GM23338 (cell line): Measurements from ENCODE around the gene FMNL1.

Experiments used
- POLR2AphosphoS5 ChIP-seq: IDR thresholded peaks from 2 replicates; pipeline ENCODE4 v1.6.1; 2016; ENCODE audit warnings: antibody characterized with exemption, low read depth
- TF ChIP-seq, protein P1 (sequence below), 2 experiments: fragments of 200-600 bp in 1 of 2; sonication (generic) in 1 of 2; conservative IDR thresholded peaks; 2 replicates each; pipeline versions ENCODE4 v1.5.1 to v1.6.1; 2016 to 2017; ENCODE audit warnings: antibody characterized with exemption in 2 of 2, low read depth in 2 of 2, mild to moderate bottlenecking in 2 of 2, moderate library complexity in 1 of 2

DNA sequence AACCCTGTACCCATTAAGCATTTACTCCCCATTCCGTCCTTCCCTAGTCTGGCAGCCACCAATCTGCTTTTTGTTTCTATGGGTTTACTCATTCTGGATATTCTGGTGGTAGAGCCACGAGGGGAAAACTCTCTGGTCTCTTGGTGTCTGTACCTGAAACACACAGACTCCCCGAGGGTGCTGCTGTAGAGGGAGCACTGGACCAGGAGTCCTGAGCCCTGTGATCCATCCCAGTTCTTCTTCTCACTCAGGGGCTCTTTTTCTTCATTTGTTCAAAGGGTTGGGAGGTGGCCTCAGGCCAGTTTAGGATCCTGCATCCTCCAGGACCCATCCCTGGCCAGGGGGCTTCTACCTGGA lies 45.9 kb upstream of the FMNL1 start:
- no peak for TF ChIP-seq POLR2AphosphoS5
- TF ChIP-seq, protein P1, sequence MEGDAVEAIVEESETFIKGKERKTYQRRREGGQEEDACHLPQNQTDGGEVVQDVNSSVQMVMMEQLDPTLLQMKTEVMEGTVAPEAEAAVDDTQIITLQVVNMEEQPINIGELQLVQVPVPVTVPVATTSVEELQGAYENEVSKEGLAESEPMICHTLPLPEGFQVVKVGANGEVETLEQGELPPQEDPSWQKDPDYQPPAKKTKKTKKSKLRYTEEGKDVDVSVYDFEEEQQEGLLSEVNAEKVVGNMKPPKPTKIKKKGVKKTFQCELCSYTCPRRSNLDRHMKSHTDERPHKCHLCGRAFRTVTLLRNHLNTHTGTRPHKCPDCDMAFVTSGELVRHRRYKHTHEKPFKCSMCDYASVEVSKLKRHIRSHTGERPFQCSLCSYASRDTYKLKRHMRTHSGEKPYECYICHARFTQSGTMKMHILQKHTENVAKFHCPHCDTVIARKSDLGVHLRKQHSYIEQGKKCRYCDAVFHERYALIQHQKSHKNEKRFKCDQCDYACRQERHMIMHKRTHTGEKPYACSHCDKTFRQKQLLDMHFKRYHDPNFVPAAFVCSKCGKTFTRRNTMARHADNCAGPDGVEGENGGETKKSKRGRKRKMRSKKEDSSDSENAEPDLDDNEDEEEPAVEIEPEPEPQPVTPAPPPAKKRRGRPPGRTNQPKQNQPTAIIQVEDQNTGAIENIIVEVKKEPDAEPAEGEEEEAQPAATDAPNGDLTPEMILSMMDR (conservative IDR thresholded peaks at IDR 0.05; ENCODE audit: low read depth in 2 of 2), result no peak
